Parathyroid adenoma (tissue), 2 donors: ENCODE measurements around the gene LDLRAP1.

ENCODE experiments used
- H2AFZ ChIP-seq: fragments of 300-600 bp; sonication (generic); one replicate; pipeline ENCODE4 v1.7.0; 2017; ENCODE audit warnings: antibody characterized with exemption, mild to moderate bottlenecking
- H3K27ac ChIP-seq: fragments of 300-600 bp; sonication (generic); one replicate; pipeline ENCODE4 v1.7.0; 2017
- H3K27me3 ChIP-seq: fragments of 300-600 bp; sonication (generic); one replicate; pipeline ENCODE4 v1.7.0; 2017; ENCODE audit warnings: low read length; ENCODE audit not compliant: control insufficient read depth, insufficient read depth
- H3K36me3 ChIP-seq: fragments of 300-600 bp; sonication (generic); one replicate; pipeline ENCODE4 v1.7.0; 2017; ENCODE audit warnings: low read length; ENCODE audit not compliant: control insufficient read depth, insufficient read depth
- H3K4me1 ChIP-seq: fragments of 300-600 bp; sonication (generic); one replicate; pipeline ENCODE4 v1.7.0; 2017; ENCODE audit warnings: control low read depth
- H3K4me2 ChIP-seq: fragments of 300-600 bp; sonication (generic); one replicate; pipeline ENCODE4 v1.7.0; 2017; ENCODE audit warnings: low read length
- H3K4me3 ChIP-seq: fragments of 300-600 bp; sonication (generic); one replicate; pipeline ENCODE4 v1.7.0; 2017; ENCODE audit warnings: low read depth, low read length
- H3K79me2 ChIP-seq: fragments of 300-600 bp; sonication (generic); one replicate; pipeline ENCODE4 v1.7.0; 2017; ENCODE audit warnings: control low read depth
- H3K9ac ChIP-seq: fragments of 300-600 bp; sonication (generic); one replicate; pipeline ENCODE4 v1.7.0; 2017; ENCODE audit warnings: mild to moderate bottlenecking
- H3K9me3 ChIP-seq: fragments of 300-600 bp; sonication (generic); one replicate; pipeline ENCODE4 v1.7.0; 2017; ENCODE audit warnings: low read length; ENCODE audit not compliant: control insufficient read depth
- CTCF ChIP-seq: fragments of 300-600 bp; sonication (generic); IDR thresholded peaks from one replicate; pipeline ENCODE4 v1.7.0; 2017; ENCODE audit warnings: antibody characterized with exemption, mild to moderate bottlenecking
- donor health status: primary hyperparathyroidism.

The LDLRAP1 gene

GRCh38 chr1:25563330-25564215, 20.2 kb downstream of the LDLRAP1 start:
- H3K4me1 ChIP-seq, result no peaks in the 10 kb centered on the region
- H3K9ac ChIP-seq, result no peak overlapping the region
- no peak for TF ChIP-seq CTCF
- no peaks in the 10 kb centered on the region for H3K9me3 ChIP-seq
- no peak overlapping the region for H3K27ac ChIP-seq
- no peaks in the 10 kb centered on the region for H3K79me2 ChIP-seq
- no peak overlapping the region for H3K4me2 ChIP-seq
- no peaks in the 10 kb centered on the region for H3K36me3 ChIP-seq
- H2AFZ ChIP-seq, result no peak overlapping the region
- H3K27me3 ChIP-seq, result no peaks in the 10 kb centered on the region
- no peak overlapping the region for H3K4me3 ChIP-seq

GRCh38 chr1:25564777-25565574, 21.6 kb downstream of the LDLRAP1 start:
- Histone ChIP-seq H3K4me2 (no peak overlapping the region), H3K9me3 (no peaks in the 10 kb centered on the region), H3K4me1 (no peaks in the 10 kb centered on the region), H3K9ac (no peak overlapping the region), H3K27me3 (no peaks in the 10 kb centered on the region), H2AFZ (no peak overlapping the region), H3K79me2 (no peaks in the 10 kb centered on the region), H3K36me3 (no peaks in the 10 kb centered on the region), H3K4me3 (no peak overlapping the region), H3K27ac (no peak overlapping the region)
- no peak for TF ChIP-seq CTCF

GRCh38 chr1:25565626-25566025, 22.2 kb downstream of the LDLRAP1 start:
- Histone ChIP-seq H3K27ac (no peak overlapping the region), H3K79me2 (no peaks in the 10 kb centered on the region), H3K9ac (no peak overlapping the region), H3K27me3 (no peaks in the 10 kb centered on the region), H3K4me3 (no peak overlapping the region), H3K9me3 (no peaks in the 10 kb centered on the region), H3K4me2 (no peak overlapping the region), H3K36me3 (no peaks in the 10 kb centered on the region), H3K4me1 (no peaks in the 10 kb centered on the region), H2AFZ (no peak overlapping the region)
- no peak for TF ChIP-seq CTCF

- no peaks in the 10 kb centered on the region for H3K4me1 ChIP-seq
- H3K9ac ChIP-seq, result no peak overlapping the region
- H3K4me3 ChIP-seq, result no peak overlapping the region
- H3K36me3 ChIP-seq, result no peaks in the 10 kb centered on the region
- no peak for TF ChIP-seq CTCF
- no peak overlapping the region for H3K4me2 ChIP-seq
- no peak overlapping the region for H3K27ac ChIP-seq
- no peaks in the 10 kb centered on the region for H3K79me2 ChIP-seq
- no peaks in the 10 kb centered on the region for H3K9me3 ChIP-seq
- no peak overlapping the region for H2AFZ ChIP-seq
- no peaks in the 10 kb centered on the region for H3K27me3 ChIP-seq
These were observed 22.8 kb downstream of the LDLRAP1 start for GRCh38 chr1:25566176-25566729.
